Retina (tissue), 1 donor: Measurements from ENCODE around the gene CCNI2.

ENCODE experiments used
- DNase-seq: peaks from one replicate; pipeline ENCODE4 v3.0.0-alpha.2; 2016

Gene CCNI2, protein sequence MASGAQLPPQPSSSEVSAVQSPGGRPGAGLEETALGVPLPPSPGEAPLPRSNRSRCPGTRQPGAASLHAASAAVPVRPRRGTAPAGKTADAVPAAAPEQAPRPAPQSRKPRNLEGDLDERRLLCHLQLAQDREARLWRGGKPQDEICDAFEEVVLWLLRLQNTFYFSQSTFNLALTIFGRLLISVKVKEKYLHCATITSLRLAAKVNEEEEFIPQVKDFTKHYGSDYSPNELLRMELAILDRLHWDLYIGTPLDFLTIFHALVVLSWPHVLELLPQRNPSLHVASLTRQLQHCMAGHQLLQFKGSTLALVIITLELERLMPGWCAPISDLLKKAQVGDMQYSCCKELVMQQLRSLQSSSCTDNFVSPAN

DNA sequence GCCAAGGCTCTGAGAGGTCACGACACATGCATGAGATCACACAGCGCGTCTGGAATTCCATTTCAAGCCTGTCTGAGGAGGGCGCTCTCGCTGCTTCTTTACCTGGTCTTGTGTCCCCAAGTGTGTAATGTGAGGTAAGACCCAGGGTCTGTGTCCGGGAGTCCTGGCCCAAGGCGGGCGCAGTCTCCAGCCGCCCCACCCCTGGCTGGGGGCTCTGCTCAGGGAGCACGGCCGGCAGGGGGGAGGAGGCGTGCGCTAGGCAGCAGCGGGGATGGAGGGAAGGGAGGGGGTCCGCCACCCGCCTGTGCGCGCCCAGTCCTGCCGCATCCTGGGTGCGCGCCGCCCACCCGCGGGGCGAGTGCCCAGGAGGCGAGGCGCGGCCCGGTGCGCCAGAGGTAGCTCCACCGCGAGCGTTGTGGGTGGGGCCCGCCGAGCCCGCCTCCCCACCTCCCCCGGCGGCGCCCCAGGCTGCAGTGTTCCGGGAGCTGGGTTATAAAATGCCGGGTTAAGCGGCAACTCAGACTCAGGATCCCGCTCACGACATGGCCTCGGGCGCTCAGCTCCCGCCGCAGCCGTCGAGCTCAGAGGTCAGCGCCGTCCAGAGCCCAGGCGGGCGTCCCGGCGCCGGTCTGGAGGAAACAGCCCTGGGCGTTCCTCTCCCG lies at the start of gene CCNI2:
Gene CCNI2 (plus strand): TSS at position 473 of the 662 bp plus-strand sequence. CDS start 70 bp downstream, at position 543.
- DNase-seq, result peak; percentile 27

DNA sequence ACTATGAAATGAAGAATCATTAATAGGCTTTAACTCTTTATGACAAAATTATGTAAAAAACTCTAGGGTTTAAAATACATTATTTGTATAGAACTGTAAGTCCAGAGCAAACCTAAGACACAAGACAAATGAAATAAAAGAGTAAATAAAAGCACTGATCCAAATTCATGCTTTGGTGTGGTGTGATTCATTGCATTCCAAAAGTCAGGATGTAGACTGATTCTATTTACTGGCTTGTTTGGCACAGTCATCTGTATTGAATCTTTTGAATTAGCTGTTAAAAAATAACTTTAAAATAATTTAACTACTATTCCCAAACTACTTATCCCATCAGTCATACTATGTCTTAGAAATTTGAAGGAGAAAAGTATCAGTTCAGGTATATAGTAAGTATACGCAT lies 42.4 kb upstream of the CCNI2 start:
- DNase-seq, result no peak

DNA sequence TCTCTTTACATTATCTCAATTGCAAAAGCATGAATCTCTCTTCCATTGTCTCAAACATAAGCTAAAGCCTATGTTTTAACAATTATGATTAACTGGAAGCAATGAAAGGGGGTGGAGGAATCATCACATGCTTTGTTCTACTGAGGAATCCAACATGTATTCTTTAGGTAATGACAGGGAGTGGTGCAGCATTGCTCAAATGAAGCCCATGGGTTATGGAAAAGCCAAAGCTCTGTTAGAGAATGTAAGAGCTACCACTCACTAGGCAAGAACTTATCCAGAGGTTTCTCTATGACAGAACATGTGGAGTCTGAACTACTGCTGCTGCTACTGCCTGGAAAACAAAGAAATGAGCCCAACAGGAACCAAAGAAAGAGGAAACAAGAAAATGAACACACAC lies 38.6 kb upstream of the CCNI2 start:
- DNase-seq, result no peak

DNA sequence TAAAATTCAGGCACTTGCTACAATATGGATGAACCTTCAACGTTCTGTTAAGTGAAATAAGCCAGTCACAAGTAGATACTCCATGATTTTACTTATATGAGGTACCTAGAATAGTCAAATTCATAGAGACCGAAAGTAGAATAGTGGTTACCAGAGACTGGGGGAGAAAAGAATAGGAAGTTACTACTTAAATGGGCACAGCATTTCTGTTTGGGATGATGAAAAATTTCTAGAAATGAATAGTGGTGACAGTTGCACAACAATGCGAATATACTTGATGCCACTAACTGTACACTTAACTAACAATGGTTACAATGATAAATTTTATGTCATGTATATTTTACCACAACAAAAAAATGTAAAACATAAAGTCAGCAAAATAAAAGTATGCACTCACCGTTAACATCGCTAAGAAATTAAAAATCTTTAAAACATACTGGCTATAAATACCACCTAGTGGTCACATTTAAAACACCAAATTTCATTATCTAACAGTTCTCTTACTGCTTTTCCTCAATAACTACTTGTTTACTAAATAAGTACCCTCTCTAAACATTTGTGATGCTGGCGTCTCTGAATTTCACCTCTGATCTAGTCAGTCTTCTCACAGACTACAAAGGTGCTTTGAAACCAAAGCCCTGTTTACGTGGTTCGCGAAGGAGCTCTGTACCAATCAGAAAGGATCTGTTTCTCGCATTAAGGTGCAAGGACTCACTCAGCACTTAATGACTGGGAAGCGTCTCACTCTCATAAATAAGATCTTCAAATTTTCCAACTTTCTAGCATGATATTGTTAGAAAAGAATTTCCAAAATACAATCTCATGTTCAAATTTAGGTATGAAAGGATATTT lies 32.5 kb upstream of the CCNI2 start:
- DNase-seq, result no peak

DNA sequence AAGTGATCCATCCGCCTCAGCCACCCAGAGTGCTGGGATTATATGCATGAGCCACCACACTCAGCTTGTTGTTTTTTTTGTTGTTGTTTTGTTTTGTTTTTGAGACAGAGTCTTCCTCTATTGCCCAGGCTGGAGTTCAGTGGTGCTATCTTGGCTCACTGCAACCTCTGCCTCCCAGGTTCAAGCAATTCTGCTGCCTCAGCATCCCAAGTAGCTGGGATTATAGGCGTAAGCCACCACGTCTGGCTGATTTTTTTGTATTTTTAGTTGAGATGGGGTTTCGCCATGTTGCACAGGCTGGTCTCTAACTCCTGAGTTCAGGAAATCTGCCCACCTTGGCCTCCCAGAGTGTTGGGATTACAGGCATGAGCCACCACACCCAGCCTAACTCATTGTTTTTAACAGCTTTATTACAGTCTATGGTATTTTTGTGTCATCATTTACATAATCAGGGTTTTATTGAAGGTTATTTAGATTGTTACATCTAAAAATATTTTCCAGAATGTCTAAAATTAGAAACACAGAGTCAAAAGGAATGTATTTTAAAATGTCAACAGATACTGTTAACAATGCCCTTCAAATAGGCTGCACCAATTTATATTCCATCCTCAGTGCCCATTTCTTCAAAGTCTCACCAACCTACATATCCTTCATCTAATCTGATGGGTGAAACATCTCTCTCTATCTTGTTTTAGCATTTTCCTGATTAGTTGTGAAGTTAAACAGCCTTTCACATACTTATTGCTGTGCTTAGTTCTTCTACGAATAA lies 28.5 kb upstream of the CCNI2 start:
- DNase-seq, result no peak

DNA sequence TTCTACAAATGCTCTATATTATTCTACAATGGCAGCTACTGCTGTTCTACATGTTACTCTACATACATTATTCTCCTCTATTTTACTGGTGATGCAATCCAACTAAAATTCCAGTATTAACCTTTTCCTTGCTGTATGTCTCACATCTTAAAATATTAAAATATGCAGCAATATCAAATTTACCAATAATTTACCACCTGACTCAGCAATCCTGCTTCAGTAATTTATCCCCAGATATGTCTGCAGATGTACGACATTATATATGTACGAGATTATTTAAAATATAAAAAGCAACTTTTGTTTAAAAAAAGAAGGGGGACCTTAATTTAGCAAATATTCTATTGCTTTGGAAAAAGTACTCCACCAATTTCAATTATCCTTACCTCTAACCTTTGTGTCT lies 21.5 kb upstream of the CCNI2 start:
- no peak for DNase-seq

DNA sequence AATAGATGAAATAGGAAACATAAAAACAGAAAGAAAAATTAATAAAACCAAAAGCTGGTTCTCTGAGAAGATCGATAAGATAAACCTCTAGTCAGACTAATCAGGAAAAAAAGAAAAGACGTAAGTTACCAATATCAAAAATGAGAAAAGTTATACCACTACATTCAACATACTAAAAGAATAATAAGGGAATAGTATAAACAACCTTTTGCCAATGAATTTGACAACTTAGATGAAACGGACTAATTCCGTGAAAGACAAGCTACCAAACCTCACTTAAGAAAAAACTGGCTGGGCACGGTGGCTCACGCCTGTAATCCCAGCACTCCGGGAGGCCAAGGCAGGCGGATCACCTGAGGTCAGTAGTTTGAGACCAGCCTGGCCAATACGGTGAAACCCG lies 17.3 kb upstream of the CCNI2 start:
- DNase-seq, result no peak

DNA sequence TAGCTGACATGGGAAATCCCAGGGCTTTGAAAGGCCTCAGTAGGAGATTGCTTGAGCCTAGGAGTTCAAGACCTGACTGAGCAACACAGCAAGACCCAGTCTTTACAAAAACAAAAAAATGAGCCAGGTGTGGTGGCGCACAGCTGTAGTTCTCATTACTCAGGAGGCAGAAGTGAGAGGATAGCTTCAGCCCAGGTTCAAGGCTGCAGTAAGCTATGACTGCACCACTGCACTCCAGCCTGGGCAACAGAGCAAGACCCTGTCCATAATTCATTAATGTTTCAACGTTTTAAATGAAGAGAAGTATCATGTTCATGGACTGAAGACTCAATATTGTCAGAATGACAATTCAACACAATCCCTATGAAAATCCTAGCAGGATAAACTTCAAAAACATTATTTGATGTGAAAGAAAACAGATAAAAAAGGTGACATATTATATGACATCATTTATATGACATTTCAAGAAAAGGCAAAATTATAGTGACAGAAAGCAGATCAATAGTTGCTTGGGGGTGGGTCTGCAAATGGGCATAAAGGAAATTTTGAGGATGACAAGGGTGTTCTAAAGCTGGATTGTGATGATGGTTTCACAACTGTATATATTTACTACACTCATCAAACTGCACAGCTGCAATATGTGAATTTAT lies 13.6 kb upstream of the CCNI2 start:
- no peak for DNase-seq

DNA sequence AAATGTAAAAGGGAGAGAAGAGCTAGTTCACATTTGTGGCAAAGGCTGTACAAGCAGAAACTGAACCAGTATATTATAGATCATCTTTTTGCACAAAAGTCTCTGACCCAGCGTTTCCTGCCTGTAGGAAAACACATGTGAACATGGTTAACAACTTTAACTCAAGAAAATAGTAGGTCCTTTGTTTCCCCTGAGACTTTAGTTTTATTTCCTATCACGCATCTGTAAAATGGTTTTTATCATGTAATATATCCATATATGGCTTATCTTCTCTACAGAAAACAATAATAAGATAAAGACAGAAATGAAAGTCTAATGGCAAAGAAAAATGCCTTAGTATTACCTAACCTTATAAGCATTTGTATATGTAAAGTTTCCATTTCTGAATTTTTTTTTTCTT lies 12.5 kb upstream of the CCNI2 start:
- no peak for DNase-seq

DNA sequence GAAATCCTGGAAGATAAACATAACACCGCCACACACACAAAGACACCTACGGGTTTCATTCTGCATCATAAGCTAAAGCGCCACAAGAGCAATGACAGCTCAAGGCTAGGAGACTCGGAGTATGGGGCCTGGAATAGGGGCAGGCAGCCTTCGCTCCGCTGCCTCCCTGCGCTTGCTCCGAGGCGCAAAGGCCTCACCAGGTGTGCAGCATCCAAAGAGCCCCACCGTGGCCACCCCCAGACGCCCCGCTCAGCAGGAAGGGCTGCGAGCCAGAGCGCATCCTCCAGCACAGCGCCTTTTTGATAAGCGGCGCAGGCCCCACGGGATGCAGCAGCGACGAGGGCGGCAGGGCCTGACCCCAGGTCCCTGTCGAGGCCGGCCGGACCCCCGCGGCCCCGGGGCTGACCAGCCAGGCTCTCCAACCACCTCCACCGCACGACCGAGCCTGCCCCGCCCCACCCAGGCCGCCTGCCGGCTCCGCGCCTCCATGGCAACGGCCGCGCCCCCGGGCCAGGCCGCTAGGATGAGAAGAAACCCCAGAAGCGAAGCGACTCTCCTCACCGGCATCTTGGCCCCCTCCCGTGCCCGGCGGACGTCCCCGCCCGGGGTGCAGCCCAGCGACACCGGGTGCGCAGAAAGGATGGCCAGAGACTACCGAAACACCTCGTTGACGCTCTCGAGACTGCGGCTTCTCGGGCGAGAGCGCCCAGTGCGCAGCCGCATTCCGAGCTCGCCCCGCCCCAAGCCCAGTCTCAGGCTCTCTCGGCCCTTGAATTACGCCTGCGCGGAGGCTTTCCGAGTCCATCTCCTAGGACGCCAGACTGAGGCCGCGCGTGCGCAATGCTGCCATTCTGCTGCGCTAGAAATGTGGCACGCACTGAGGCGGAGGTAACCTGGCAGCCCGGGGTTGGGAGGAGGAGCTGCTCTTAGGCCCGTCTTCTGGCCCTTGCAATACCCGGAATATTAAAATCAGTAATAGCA lies 10.1 kb upstream of the CCNI2 start, which contains the start of gene KIF3A:
Gene KIF3A (minus strand): TSS at position 694 of the 981 bp plus-strand sequence. CDS start 127 bp downstream, at position 567.
- DNase-seq, result peak; percentile 98

DNA sequence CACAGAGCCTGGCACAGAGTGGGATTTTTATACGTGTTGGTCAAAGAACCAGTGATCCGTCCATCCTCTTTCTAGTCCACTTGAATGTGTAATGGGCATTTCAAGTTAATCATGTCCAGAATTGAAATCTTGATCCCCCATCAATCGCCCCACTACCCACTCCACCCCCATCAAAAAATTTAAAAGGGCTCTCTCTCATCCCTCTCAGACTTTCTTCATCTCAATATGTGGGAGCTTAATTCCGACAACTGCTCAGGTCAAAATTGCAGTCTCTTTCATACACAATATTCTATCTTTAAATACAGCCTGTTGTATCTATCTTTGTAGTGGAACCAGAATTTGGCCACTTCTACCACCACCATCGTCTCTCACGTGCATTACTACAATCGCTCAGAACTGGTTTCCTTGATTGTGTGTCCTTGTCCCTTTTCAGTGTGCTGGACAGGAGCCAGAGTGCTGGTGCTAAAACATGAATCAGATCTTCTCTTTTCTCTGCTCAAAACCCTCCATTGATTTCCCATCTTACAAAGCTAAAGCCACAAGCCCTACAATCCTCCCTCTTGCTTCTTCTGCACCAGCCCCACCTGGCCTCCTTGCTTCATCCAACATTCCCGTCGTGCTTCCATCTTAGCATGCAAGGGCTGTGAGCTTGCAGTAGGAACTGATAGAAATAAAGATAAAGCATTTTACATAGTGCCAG lies 9.1 kb upstream of the CCNI2 start:
- no peak for DNase-seq

DNA sequence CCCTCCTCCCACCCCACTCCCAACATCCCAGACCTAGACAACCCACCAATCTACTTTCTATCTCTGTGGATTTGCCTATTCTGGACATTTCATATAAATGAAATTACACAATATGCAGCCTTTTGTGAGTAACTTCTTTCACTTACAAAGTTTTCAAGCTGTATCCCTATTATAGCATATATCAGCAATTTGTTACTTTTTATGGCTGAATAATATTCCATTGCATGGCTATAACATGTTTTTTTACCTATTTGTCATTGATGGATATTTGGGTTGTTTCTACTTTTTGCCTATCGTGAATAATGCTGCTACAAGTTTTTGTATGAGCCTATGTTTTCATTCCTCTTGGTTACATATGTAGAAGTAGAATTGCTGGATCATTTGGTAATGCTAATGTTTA lies 8.0 kb upstream of the CCNI2 start:
- no peak for DNase-seq

DNA sequence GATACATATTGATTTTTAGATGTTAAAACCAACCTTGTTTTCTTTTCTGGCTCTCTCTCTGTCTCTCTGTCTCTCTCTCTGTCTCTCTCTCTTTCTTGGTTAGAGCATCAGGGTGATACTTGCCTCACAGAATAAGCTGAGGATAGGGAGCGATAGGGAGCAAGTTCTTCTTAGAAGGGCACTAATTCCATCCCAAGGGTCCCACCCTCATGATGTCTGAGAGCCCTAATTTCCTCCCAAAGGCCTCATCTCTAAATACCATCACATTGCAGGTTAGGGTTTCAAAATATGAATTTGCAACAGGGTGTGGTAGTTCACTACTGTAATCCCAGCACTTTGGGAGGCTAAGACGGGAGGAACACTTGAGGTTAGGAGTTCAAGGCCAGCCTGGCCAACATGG lies 5.1 kb upstream of the CCNI2 start:
- no peak for DNase-seq

DNA sequence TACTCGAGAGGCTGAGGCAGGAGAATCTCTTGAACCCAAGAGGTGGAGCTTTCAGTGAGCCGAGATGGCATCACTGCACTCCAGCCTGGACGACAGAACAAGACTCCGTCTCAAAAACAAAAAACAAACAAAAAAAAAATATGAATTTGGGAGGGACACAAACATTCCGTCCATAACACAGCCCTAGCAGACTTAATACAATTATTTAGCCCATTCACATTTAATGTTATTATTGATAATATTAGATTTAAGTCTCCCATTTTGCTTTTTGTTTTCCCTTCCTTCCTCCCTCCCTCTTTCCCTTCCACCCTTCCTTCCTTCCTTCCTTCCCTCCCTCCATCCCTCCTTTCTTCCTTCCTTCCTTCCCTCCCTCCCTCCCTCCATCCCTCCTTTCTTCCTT lies 4.6 kb upstream of the CCNI2 start:
- DNase-seq, result no peak

DNA sequence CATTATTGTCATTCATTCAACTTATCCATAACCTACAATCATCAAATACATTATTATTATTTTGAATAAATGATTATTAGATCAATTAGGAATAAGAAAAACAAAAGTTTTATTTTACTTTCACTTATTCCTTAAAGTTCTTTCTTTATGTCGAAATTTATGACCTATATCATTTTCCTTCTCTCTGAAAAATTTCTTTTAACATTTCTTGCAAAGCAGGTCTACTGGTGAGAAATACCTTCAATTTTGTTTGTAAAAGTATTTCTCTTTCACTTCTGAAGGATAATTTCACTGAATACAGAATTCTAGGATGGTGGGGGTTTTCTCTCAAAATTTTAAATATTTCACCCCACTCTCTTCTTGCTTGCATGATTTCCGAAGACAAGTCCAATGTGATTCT lies 2.6 kb upstream of the CCNI2 start:
- DNase-seq, result no peak

DNA sequence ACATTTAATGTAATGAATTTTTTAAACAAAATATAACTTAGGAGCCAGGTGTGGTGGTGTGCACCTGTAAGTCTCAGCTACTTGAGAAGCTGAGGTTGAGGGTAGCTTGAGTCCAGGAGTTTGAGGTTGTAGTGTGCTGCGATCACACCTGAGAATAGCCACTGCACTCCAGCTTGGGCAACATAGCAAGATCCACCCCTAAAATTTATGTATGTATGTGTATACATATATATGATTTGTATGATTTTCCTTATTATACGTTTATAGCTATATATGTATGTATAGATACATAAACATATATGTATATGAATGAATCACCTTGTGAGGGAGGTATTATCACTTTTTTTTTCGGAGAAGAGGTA lies 653 bp upstream of the CCNI2 start:
- no peak for DNase-seq

DNA sequence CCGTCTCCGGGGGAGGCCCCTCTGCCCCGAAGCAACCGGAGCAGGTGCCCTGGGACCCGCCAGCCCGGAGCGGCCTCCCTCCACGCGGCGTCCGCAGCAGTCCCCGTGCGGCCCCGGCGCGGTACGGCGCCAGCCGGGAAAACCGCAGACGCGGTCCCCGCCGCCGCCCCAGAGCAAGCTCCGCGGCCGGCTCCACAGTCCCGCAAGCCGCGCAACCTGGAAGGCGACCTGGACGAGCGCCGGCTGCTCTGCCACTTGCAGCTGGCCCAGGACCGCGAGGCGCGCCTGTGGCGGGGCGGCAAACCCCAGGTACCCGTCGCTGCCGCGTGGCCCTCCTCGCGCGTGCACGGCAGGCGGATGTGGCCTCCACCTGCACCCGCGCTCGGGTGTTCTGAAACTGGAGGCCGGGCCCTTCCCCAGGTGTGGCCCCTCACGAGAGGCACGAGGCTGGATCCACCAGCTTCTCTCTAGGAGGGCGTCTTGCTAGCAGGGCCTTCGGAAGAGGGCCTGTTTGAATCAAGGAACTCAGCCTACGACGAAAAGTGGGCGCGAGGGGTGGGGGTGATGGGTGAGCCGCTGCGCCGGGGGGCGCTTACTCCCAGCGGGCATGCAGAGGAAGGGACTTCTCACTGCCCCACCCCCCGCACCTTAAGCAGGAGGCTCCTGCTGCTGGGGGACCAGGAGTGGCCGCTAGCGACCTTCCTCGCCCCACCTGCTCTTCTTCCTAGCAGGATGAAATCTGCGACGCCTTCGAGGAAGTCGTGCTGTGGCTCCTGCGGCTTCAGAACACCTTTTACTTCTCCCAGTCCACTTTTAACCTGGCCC lies 602 bp downstream of the CCNI2 start:
- peak; percentile 69 for DNase-seq

DNA sequence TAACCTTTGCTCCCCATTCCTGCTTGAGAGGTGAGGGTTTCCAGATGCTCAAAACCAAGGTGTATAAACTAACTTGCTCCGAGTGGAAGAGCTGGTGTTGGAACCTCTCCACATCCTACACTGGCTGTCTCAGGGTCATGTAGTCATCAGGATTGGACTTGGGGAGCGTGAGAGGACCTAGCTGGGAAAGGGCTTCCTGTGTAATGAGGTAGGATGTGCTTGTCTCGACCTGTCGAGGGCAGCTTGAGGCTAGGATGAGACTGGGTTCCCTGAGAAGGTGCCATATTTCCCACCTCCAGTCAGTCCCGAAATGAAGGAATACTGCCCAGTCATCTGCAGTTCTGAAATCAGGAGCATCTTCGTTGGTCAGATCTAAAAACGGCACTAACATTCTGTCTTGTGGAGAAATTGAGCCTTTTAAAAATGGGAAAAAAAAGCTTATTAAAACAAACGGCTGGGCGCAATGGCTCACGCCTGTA lies 1.3 kb downstream of the CCNI2 start:
- no peak for DNase-seq

DNA sequence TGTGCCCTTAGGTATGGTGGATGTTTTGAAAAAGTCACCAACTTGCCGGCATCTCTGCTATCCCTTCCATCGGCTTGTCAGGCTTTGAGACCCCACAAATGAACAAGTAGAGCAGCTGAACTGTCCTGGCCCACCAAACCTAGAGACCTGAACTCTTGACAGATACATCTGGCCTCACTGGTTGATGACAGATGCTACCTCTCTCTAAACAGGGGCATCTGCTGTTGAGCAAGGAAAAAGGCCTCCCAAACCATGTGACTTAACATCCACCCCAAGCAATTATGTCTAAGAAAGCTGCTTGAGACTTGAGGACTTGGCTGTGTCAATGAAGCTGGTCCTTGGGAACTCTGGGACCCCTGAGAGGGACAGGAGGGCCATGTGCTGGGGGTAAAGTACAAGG lies 2.3 kb downstream of the CCNI2 start:
- no peak for DNase-seq
